SK-N-SH (cell line): ENCODE data around the gene ZFHX3. TPM values are rescaled to one million over a fixed set of nuclear protein-coding genes. Genes with fewer than 3 reads are reported as not detected.

Experiments used
- CTCF ChIA-PET: fragments of 300-600, 350-600 bp; formaldehyde crosslinking; extraction: SDS; loops from one replicate; lab custom pipeline; 2021; lab: Yijun Ruan, JAX
- POLR2A ChIA-PET: fragments of 350-600 bp; sonication (Branson Sonifier 250); formaldehyde crosslinking; extraction: SDS; loops from one replicate; lab custom pipeline; 2020; ENCODE audit warnings: antibody characterized with exemption, inconsistent platforms; lab: Yijun Ruan, JAX
- DNase-seq: peaks from one replicate; pipeline ENCODE4 v3.0.0; 2012
- H2AFZ ChIP-seq: fragments of 200-600 bp; sonication (generic); 2 replicates; pipeline ENCODE4 v1.8.1; 2016; ENCODE audit warnings: antibody characterized with exemption, mild to moderate bottlenecking, low read depth
- H3F3A ChIP-seq: fragments of 200-600 bp; sonication (generic); replicated peaks from 2 replicates; pipeline ENCODE3; 2016; ENCODE audit warnings: antibody characterized with exemption, mild to moderate bottlenecking; ENCODE audit not compliant: insufficient read depth
- H3K27ac ChIP-seq, 2 experiments: fragments of 200-500 bp in 1 of 2; fragments of 200-600 bp in 1 of 2; sonication (Bioruptor generic) in 1 of 2; sonication (generic), shearing (Covaris generic) in 1 of 2; 2 replicates each; pipeline versions ENCODE4 v1.5.1 to v1.6.1; 2014 to 2016; ENCODE audit warnings: low read depth in 2 of 2, inconsistent platforms in 1 of 2, low read length in 1 of 2, mild to moderate bottlenecking in 1 of 2, mixed read lengths in 1 of 2
- H3K27me3 ChIP-seq: fragments of 200-600 bp; sonication (generic), shearing (Covaris generic); 2 replicates; pipeline ENCODE4 v1.6.1; 2016; ENCODE audit warnings: mixed run types; ENCODE audit not compliant: insufficient read depth
- H3K36me3 ChIP-seq, 2 experiments: fragments of 200-500 bp in 1 of 2; fragments of 200-600 bp in 1 of 2; sonication (Bioruptor generic) in 1 of 2; sonication (generic) in 1 of 2; replicated peaks in 1 of 2; 2 replicates each; pipeline versions ENCODE3 to v1.5.1; 2014 to 2016; ENCODE audit warnings: low read length in 1 of 2, mild to moderate bottlenecking in 1 of 2; ENCODE audit not compliant: insufficient read depth in 2 of 2, control insufficient read depth in 1 of 2
- H3K4me1 ChIP-seq, 2 experiments: fragments of 200-500 bp in 1 of 2; fragments of 200-600 bp in 1 of 2; sonication (Bioruptor generic) in 1 of 2; sonication (generic), shearing (Covaris generic) in 1 of 2; 2 replicates each; pipeline versions ENCODE4 v1.5.1 to v1.6.1; 2014 to 2016; ENCODE audit warnings: low read depth in 1 of 2, low read length in 1 of 2, mixed run types in 1 of 2; ENCODE audit not compliant: insufficient read depth in 2 of 2, control insufficient read depth in 1 of 2
- H3K4me2 ChIP-seq: fragments of 200-600 bp; sonication (generic), shearing (Covaris generic); 2 replicates; pipeline ENCODE4 v1.6.1; 2017; ENCODE audit warnings: mixed run types
- H3K4me3 ChIP-seq, 2 experiments: fragments of 200-500 bp in 1 of 2; fragments of 200-600 bp in 1 of 2; sonication (Bioruptor generic) in 1 of 2; sonication (generic), shearing (Covaris generic) in 1 of 2; 2 replicates each; pipeline versions ENCODE4 v1.5.1 to v1.8.1; 2014 to 2016; ENCODE audit warnings: low read depth in 2 of 2, inconsistent platforms in 1 of 2, low read length in 1 of 2, mild to moderate bottlenecking in 1 of 2, mixed read lengths in 1 of 2, moderate library complexity in 1 of 2
- H3K79me2 ChIP-seq: fragments of 200-600 bp; sonication (generic); 2 replicates; pipeline ENCODE4 v1.8.1; 2017; ENCODE audit warnings: mild to moderate bottlenecking; ENCODE audit not compliant: insufficient read depth
- H3K9ac ChIP-seq: fragments of 200-600 bp; sonication (generic); 2 replicates; pipeline ENCODE4 v1.6.1; 2017; ENCODE audit warnings: mixed run types
- H3K9me2 ChIP-seq: fragments of 200-600 bp; sonication (generic); 2 replicates; pipeline ENCODE4 v1.6.1; 2017; ENCODE audit warnings: mixed run types
- H3K9me3 ChIP-seq: fragments of 200-600 bp; sonication (generic); 2 replicates; pipeline ENCODE4 v1.6.1; 2017; ENCODE audit warnings: mixed run types, mild to moderate bottlenecking, moderate library complexity
- H4K20me1 ChIP-seq: fragments of 200-600 bp; sonication (generic); 2 replicates; pipeline ENCODE4 v1.6.1; 2017; ENCODE audit warnings: mild to moderate bottlenecking, mixed run types; ENCODE audit not compliant: insufficient read depth
- CHD2 ChIP-seq: fragments of 150-350 bp; IDR thresholded peaks from 2 replicates; pipeline ENCODE4 v1.6.1; 2018; ENCODE audit warnings: low read length; ENCODE audit not compliant: partially characterized antibody
- ELF1 ChIP-seq: IDR thresholded peaks from 2 replicates; pipeline ENCODE4 v1.4.0; 2012
- FOXJ3 ChIP-seq: sonication (generic); formaldehyde crosslinking; IDR thresholded peaks from 2 replicates; pipeline ENCODE4 v1.5.1; 2020; ENCODE audit warnings: mild to moderate bottlenecking, missing genetic modification reagents
- GABPA ChIP-seq: IDR thresholded peaks from 2 replicates; pipeline ENCODE4 v1.4.0; 2012; ENCODE audit warnings: low read depth, mild to moderate bottlenecking
- IRF3 ChIP-seq: fragments of 150-350 bp; IDR thresholded peaks from 2 replicates; pipeline ENCODE4 v1.6.1; 2016; ENCODE audit warnings: mild to moderate bottlenecking, low read depth, low read length
- JUND ChIP-seq: IDR thresholded peaks from 2 replicates; pipeline ENCODE4 v1.4.0; 2012
- MAX ChIP-seq: IDR thresholded peaks from 2 replicates; pipeline ENCODE4 v1.4.0; 2012; ENCODE audit warnings: low read depth
- MEF2A ChIP-seq: IDR thresholded peaks from 2 replicates; pipeline ENCODE4 v1.4.0; 2012; ENCODE audit warnings: low read depth, borderline replicate concordance
- MXI1 ChIP-seq: IDR thresholded peaks from 2 replicates; pipeline ENCODE4 v1.6.1; 2012; ENCODE audit warnings: mild to moderate bottlenecking, low read depth, low read length, improper control_type of control experiment
- PBX3 ChIP-seq: IDR thresholded peaks from 2 replicates; pipeline ENCODE4; 2012
- RCOR1 ChIP-seq: fragments of 150-350 bp; IDR thresholded peaks from 2 replicates; pipeline ENCODE4 v1.6.1; 2017; ENCODE audit warnings: antibody characterized with exemption, low read length
- RFX5 ChIP-seq: IDR thresholded peaks from 2 replicates; pipeline ENCODE4 v1.6.1; 2012; ENCODE audit warnings: mild to moderate bottlenecking, improper control_type of control experiment, low read length
- RXRA ChIP-seq: IDR thresholded peaks from 2 replicates; pipeline ENCODE4 v1.4.0; 2012; ENCODE audit warnings: low read depth, mild to moderate bottlenecking, borderline replicate concordance
- TAF1 ChIP-seq: IDR thresholded peaks from 2 replicates; pipeline ENCODE4 v1.6.1; 2012; ENCODE audit warnings: low read depth, mild to moderate bottlenecking, low read length, moderate library complexity, borderline replicate concordance
- TEAD4 ChIP-seq: IDR thresholded peaks from 2 replicates; pipeline ENCODE4 v1.4.0; 2012; ENCODE audit warnings: mild to moderate bottlenecking, borderline replicate concordance; ENCODE audit not compliant: insufficient read depth
- ZBTB33 ChIP-seq: IDR thresholded peaks from 2 replicates; pipeline ENCODE4 v1.4.0; 2012; ENCODE audit warnings: low read depth, borderline replicate concordance
- WGBS: methylation state at CpG from one replicate; pipeline ENCODE4 v1.1.6; 2017; ENCODE audit warnings: low lambda C conversion rate; 5-methylcytosine and 5-hydroxymethylcytosine counted together
- polyA plus RNA-seq, 3 experiments: library from polyadenylated mRNA; depleted of rRNA; stranded (reverse); fragments of >200 nt; gene quantifications; 2 replicates each; pipeline ENCODE4 v1.2.3, GENCODE V29; 2012

ZFHX3 gene
- polyA plus RNA-seq, 1 of the 3 experiments (the other 2 are of a cell fraction) = 2.0 TPM

GRCh38 chr16:72985148-72985941, 62.6 kb downstream of the ZFHX3 start:
- Histone ChIP-seq H3K79me2 (peaks cover 90% of the 10 kb centered on the region), H3K4me2 (no peak overlapping the region), H3K4me1 (peaks cover 23 to 32% of the 10 kb centered on the region in 2 experiments; a peak in 3 of 4 replicates), H3K9ac (no peak overlapping the region), H3K4me3 (no peak overlapping the region), H3K27me3 (no peaks in the 10 kb centered on the region), H3F3A (peaks cover 20% of the 10 kb centered on the region), H3K9me3 (no peaks in the 10 kb centered on the region), H2AFZ (no peak overlapping the region), H4K20me1 (peaks cover 42% of the 10 kb centered on the region), H3K27ac (no peak overlapping the region), H3K9me2 (no peaks in the 10 kb centered on the region), H3K36me3 (no peaks in the 10 kb centered on the region)
- no peak for DNase-seq
- ChIA-PET CTCF (interaction anchor here (0.6 kb wide), 1 partner anchor 153 kb away, joined by 3 read pairs; no protein-coding TSS in a partner anchor), POLR2A (no interaction called here)
- TF ChIP-seq MXI1 (no peak), CHD2 (no peak), MEF2A (no peak), FOXJ3 (CRISPR knock-in tag) (no peak), RCOR1 (no peak), PBX3 (no peak), RFX5 (no peak), JUND (no peak), TAF1 (no peak), ZBTB33 (no peak)
- WGBS = 80% methylated on average over 10 of the region's 11 CpGs

GRCh38 chr16:72983728-72984350, 64.1 kb downstream of the ZFHX3 start:
- Histone ChIP-seq H3K9me2 (no peaks in the 10 kb centered on the region), H4K20me1 (peaks cover 56% of the 10 kb centered on the region)
- TF ChIP-seq MAX (no peak), TAF1 (no peak), GABPA (no peak), RXRA (no peak), FOXJ3 (CRISPR knock-in tag) (no peak), ELF1 (no peak), IRF3 (no peak), JUND (no peak), TEAD4 (no peak), MXI1 (no peak)

More at GRCh38 chr16:72983728-72984350, 64.1 kb downstream of the ZFHX3 start:
- DNase-seq = no peak
- Histone ChIP-seq H3K27ac (no peak overlapping the region), H3K4me3 (no peak overlapping the region), H3K4me2 (no peak overlapping the region), H3K27me3 (no peaks in the 10 kb centered on the region), H3F3A (peaks cover 5% of the 10 kb centered on the region), H3K36me3 (no peaks in the 10 kb centered on the region), H3K9me3 (no peaks in the 10 kb centered on the region), H3K79me2 (peaks cover 99% of the 10 kb centered on the region), H3K4me1 (peaks cover 11 to 28% of the 10 kb centered on the region in 2 experiments; a peak in 2 of 4 replicates), H2AFZ (no peak overlapping the region), H3K9ac (no peak overlapping the region)
- ChIA-PET POLR2A (no interaction called here), CTCF (no interaction called here)
- 91% methylated on average over 2 of the region's 2 CpGs for WGBS
